K562 (cell line): Measurements from ENCODE around the gene PSMD9. TPM values are rescaled to one million over a fixed set of nuclear protein-coding genes. Genes with fewer than 3 reads are reported as not detected.

Experiments
- HLTF ChIP-seq: fragments of 450-650 bp; IDR thresholded peaks from 2 replicates; pipeline ENCODE4 v1.6.1; 2016
- PML ChIP-seq: IDR thresholded peaks from 2 replicates; pipeline ENCODE4 v1.6.1; 2012; ENCODE audit warnings: low read length, inconsistent platforms
- SREBF2 ChIP-seq: sonication (generic); formaldehyde crosslinking; IDR thresholded peaks from 2 replicates; pipeline ENCODE4 v1.4.0; 2020; ENCODE audit warnings: mild to moderate bottlenecking, missing genetic modification reagents
- TGIF2 ChIP-seq: sonication (generic); formaldehyde crosslinking; IDR thresholded peaks from 2 replicates; pipeline ENCODE4 v1.8.1; 2022; ENCODE audit warnings: mild to moderate bottlenecking, missing genetic modification reagents, moderate library complexity
- polyA plus RNA-seq, 8 experiments: library from polyadenylated mRNA; depleted of rRNA in 4 of 8; stranded (reverse) in 5 of 8; unstranded in 3 of 8; fragments of >200 nt; fragmentation: Nextera tagmentation in 2 of 8; fragmentation: Illumina TruSeq in 1 of 8; extraction: Ambion mirVana in 2 of 8; extraction: Trizol in 1 of 8; gene quantifications; 2 replicates each; pipeline versions ENCODE4 v1.2.1 to v1.2.3, GENCODE V29; 2011 to 2014; ENCODE audit warnings: inconsistent platforms in 1 of 8, missing spikeins in 1 of 8
- total RNA-seq, 7 experiments: library from RNA; depleted of rRNA in 6 of 7; stranded (reverse); fragments of >200 nt in 6 of 7; fragmentation: Illumina TruSeq in 2 of 7; extraction: Trizol in 2 of 7; gene quantifications; 2 replicates each; pipeline versions ENCODE4 v1.2.1 to v1.2.3, GENCODE V29; 2011 to 2021; ENCODE audit warnings: low replicate concordance in 1 of 7
- TF ChIP-seq, protein P1 (sequence below): sonication (generic); formaldehyde crosslinking; IDR thresholded peaks from 2 replicates; pipeline ENCODE4 v1.8.0; 2023; ENCODE audit warnings: mild to moderate bottlenecking, missing genetic modification reagents
- TF ChIP-seq, protein P2 (sequence below): sonication (generic); formaldehyde crosslinking; IDR thresholded peaks from 2 replicates; pipeline ENCODE4 v1.9.0; 2022; ENCODE audit warnings: mild to moderate bottlenecking, missing genetic modification reagents
- TF ChIP-seq, protein P3 (sequence below), 2 experiments: fragments of 450-650 bp in 1 of 2; sonication (generic) in 1 of 2; formaldehyde crosslinking in 1 of 2; IDR thresholded peaks; 2 replicates each; pipeline versions ENCODE4 v1.7.1 to v1.9.0; 2016 to 2022; ENCODE audit warnings: inconsistent platforms in 1 of 2, mild to moderate bottlenecking in 1 of 2, missing genetic modification reagents in 1 of 2
- TF ChIP-seq, protein P4 (sequence below), 2 experiments: IDR thresholded peaks in 1 of 2; conservative IDR thresholded peaks in 1 of 2; 2 replicates each; pipeline ENCODE4 v1.6.1; 2016; ENCODE audit warnings: low read depth in 2 of 2, mild to moderate bottlenecking in 1 of 2, missing compliant biosample characterization in 1 of 2, missing genetic modification characterization in 1 of 2, moderate library complexity in 1 of 2

PSMD9 gene
- total and polyA plus RNA-seq, 9 of the 15 experiments (the other 6 are each of a cell fraction or from before 2014, with no cell fraction given) = 12.2 to 143 (median 61.3) TPM

DNA sequence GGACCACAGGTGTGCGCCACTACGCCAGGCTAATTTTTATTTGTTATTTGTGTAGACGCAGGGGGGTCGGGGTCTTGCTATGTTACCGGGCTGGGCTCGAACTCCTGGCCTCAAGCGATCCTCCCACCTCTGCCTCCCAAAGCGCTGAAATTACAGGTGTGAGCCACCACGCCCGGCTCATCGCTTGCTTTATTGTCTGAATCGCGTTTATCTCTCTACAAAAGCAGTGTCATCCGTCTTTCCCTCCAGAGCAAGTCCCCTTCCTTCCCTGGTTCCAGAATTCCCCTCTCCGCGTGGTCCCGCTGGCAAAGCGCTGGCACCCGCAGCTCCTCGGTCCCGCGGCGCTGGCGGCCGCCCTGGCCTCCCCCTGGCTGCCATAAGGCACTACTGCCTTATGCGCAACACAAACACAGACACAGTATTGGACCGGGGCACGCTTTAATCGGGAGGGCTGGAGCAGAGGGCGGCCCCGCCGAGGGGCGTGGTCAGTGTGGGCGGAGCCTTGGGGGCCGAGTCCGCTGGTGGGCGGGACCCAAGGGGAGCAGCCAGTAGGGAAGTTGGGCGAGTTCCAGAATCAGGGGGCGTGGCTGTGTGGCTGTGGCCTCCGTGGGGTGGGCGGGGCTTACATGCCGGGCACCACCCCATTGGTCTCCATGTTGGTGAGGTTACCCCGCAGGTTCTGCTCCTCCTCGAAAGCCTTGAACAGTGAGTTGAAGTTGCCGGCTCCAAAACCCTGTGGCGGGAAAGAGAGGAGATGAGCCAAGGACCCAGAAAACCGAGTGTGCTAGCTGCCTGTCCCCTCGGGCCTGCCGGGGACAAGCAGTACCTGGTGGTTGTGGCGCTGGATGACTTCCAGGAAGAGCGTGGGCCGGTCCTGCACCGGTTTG, 49.2 kb upstream of the PSMD9 start (continued):
- TF ChIP-seq, protein P1, sequence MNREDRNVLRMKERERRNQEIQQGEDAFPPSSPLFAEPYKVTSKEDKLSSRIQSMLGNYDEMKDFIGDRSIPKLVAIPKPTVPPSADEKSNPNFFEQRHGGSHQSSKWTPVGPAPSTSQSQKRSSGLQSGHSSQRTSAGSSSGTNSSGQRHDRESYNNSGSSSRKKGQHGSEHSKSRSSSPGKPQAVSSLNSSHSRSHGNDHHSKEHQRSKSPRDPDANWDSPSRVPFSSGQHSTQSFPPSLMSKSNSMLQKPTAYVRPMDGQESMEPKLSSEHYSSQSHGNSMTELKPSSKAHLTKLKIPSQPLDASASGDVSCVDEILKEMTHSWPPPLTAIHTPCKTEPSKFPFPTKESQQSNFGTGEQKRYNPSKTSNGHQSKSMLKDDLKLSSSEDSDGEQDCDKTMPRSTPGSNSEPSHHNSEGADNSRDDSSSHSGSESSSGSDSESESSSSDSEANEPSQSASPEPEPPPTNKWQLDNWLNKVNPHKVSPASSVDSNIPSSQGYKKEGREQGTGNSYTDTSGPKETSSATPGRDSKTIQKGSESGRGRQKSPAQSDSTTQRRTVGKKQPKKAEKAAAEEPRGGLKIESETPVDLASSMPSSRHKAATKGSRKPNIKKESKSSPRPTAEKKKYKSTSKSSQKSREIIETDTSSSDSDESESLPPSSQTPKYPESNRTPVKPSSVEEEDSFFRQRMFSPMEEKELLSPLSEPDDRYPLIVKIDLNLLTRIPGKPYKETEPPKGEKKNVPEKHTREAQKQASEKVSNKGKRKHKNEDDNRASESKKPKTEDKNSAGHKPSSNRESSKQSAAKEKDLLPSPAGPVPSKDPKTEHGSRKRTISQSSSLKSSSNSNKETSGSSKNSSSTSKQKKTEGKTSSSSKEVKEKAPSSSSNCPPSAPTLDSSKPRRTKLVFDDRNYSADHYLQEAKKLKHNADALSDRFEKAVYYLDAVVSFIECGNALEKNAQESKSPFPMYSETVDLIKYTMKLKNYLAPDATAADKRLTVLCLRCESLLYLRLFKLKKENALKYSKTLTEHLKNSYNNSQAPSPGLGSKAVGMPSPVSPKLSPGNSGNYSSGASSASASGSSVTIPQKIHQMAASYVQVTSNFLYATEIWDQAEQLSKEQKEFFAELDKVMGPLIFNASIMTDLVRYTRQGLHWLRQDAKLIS (CRISPR knock-in tag) = 0 out of 2 replicates have a peak, but pooled peaks have one; percentile 45
- TF ChIP-seq, protein P2, sequence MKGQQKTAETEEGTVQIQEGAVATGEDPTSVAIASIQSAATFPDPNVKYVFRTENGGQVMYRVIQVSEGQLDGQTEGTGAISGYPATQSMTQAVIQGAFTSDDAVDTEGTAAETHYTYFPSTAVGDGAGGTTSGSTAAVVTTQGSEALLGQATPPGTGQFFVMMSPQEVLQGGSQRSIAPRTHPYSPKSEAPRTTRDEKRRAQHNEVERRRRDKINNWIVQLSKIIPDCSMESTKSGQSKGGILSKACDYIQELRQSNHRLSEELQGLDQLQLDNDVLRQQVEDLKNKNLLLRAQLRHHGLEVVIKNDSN (CRISPR knock-in tag) = peak; percentile 34; the same call in 1 of the 2 replicates
- peak; percentile 62; the same call in 1 of the 2 replicates for TF ChIP-seq PML
- TF ChIP-seq TGIF2 = no peak
- TF ChIP-seq SREBF2 (CRISPR knock-in tag) = no peak
- TF ChIP-seq, protein P3, sequence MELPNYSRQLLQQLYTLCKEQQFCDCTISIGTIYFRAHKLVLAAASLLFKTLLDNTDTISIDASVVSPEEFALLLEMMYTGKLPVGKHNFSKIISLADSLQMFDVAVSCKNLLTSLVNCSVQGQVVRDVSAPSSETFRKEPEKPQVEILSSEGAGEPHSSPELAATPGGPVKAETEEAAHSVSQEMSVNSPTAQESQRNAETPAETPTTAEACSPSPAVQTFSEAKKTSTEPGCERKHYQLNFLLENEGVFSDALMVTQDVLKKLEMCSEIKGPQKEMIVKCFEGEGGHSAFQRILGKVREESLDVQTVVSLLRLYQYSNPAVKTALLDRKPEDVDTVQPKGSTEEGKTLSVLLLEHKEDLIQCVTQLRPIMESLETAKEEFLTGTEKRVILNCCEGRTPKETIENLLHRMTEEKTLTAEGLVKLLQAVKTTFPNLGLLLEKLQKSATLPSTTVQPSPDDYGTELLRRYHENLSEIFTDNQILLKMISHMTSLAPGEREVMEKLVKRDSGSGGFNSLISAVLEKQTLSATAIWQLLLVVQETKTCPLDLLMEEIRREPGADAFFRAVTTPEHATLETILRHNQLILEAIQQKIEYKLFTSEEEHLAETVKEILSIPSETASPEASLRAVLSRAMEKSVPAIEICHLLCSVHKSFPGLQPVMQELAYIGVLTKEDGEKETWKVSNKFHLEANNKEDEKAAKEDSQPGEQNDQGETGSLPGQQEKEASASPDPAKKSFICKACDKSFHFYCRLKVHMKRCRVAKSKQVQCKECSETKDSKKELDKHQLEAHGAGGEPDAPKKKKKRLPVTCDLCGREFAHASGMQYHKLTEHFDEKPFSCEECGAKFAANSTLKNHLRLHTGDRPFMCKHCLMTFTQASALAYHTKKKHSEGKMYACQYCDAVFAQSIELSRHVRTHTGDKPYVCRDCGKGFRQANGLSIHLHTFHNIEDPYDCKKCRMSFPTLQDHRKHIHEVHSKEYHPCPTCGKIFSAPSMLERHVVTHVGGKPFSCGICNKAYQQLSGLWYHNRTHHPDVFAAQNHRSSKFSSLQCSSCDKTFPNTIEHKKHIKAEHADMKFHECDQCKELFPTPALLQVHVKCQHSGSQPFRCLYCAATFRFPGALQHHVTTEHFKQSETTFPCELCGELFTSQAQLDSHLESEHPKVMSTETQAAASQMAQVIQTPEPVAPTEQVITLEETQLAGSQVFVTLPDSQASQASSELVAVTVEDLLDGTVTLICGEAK (IDR thresholded peaks at IDR 0.05) = no peak
- TF ChIP-seq, protein P3 (CRISPR knock-in tag; IDR thresholded peaks at IDR 0.05) = no peak
- no peak; the same call in 1 of the 2 replicates for TF ChIP-seq HLTF
- TF ChIP-seq, protein P4, sequence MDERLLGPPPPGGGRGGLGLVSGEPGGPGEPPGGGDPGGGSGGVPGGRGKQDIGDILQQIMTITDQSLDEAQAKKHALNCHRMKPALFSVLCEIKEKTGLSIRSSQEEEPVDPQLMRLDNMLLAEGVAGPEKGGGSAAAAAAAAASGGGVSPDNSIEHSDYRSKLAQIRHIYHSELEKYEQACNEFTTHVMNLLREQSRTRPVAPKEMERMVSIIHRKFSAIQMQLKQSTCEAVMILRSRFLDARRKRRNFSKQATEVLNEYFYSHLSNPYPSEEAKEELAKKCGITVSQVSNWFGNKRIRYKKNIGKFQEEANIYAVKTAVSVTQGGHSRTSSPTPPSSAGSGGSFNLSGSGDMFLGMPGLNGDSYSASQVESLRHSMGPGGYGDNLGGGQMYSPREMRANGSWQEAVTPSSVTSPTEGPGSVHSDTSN (CRISPR knock-in tag; IDR thresholded peaks at IDR 0.05; ENCODE audit: low read depth) = no peak
- TF ChIP-seq, protein P4 (tag; conservative IDR thresholded peaks at IDR 0.05; ENCODE audit: low read depth) = no peak
